K562 (cell line): ENCODE data around the gene MME. TPM values are rescaled to one million over a fixed set of nuclear protein-coding genes. Genes with fewer than 3 reads are reported as not detected.
A peak's percentile ranks its signal among the peaks of the same experiment; 100 is the strongest.

Experiments used
- BRD9 ChIP-seq: fragments of 450-650 bp; IDR thresholded peaks from 2 replicates; pipeline ENCODE4 v1.6.1; 2018; ENCODE audit warnings: low read depth; ENCODE audit not compliant: partially characterized antibody
- CC2D1A ChIP-seq: fragments of 450-650 bp; IDR thresholded peaks from 2 replicates; pipeline ENCODE4 v1.6.1; 2017; ENCODE audit warnings: mild to moderate bottlenecking
- CGGBP1 ChIP-seq: fragments of 250-450 bp; sonication (Bioruptor Pico); IDR thresholded peaks from 2 replicates; pipeline ENCODE4 v1.9.0; 2021; ENCODE audit warnings: mild to moderate bottlenecking
- ESRRB ChIP-seq: fragments of 250-450 bp; sonication (Bioruptor Pico); IDR thresholded peaks from 2 replicates; pipeline ENCODE4 v1.5.0; 2020; ENCODE audit warnings: mild to moderate bottlenecking, moderate library complexity, borderline replicate concordance
- NR2C1 ChIP-seq, 2 experiments: fragments of 450-650 bp; IDR thresholded peaks; 2 replicates each; pipeline ENCODE4 v1.6.1; 2017; ENCODE audit warnings: mild to moderate bottlenecking in 2 of 2, antibody characterized with exemption in 1 of 2, inconsistent platforms in 1 of 2, missing compliant biosample characterization in 1 of 2, missing genetic modification characterization in 1 of 2
- STAT6 ChIP-seq: sonication (generic); formaldehyde crosslinking; IDR thresholded peaks from 2 replicates; pipeline ENCODE4 v1.8.1; 2023; ENCODE audit warnings: mild to moderate bottlenecking, missing genetic modification reagents
- ZBTB1 ChIP-seq: sonication (generic); formaldehyde crosslinking; IDR thresholded peaks from 2 replicates; pipeline ENCODE4 v1.8.1; 2023; ENCODE audit warnings: missing genetic modification reagents, low read depth, mild to moderate bottlenecking, borderline replicate concordance
- ZNF407 ChIP-seq: fragments of 450-650 bp; IDR thresholded peaks from 2 replicates; pipeline ENCODE4 v1.6.1; 2016; ENCODE audit warnings: low read depth
- ZNF639 ChIP-seq, 2 experiments: fragments of 200-800 bp in 1 of 2; sonication (Bioruptor generic) in 1 of 2; sonication (generic) in 1 of 2; formaldehyde crosslinking in 1 of 2; IDR thresholded peaks in 1 of 2; conservative IDR thresholded peaks in 1 of 2; 2 replicates each; pipeline versions ENCODE4 v1.5.0 to v1.6.1; 2016 to 2020; ENCODE audit warnings: missing compliant biosample characterization in 1 of 2, missing genetic modification characterization in 1 of 2, missing genetic modification reagents in 1 of 2
- polyA plus RNA-seq, 8 experiments: library from polyadenylated mRNA; depleted of rRNA in 4 of 8; stranded (reverse) in 5 of 8; unstranded in 3 of 8; fragments of >200 nt; fragmentation: Nextera tagmentation in 2 of 8; fragmentation: Illumina TruSeq in 1 of 8; extraction: Ambion mirVana in 2 of 8; extraction: Trizol in 1 of 8; gene quantifications; 2 replicates each; pipeline versions ENCODE4 v1.2.1 to v1.2.3, GENCODE V29; 2011 to 2014; ENCODE audit warnings: inconsistent platforms in 1 of 8, missing spikeins in 1 of 8
- total RNA-seq, 7 experiments: library from RNA; depleted of rRNA in 6 of 7; stranded (reverse); fragments of >200 nt in 6 of 7; fragmentation: Illumina TruSeq in 2 of 7; extraction: Trizol in 2 of 7; gene quantifications; 2 replicates each; pipeline versions ENCODE4 v1.2.1 to v1.2.3, GENCODE V29; 2011 to 2021; ENCODE audit warnings: low replicate concordance in 1 of 7

The MME gene
- total and polyA plus RNA-seq, 9 of the 15 experiments (the other 6 are each of a cell fraction or from before 2014, with no cell fraction given): 0.80 to 8.6 (median 2.5) TPM

- peak in 1 of 2 experiments; percentile 66; a peak in 2 of 4 replicates for TF ChIP-seq ZNF639 (CRISPR knock-in tag; conservative IDR thresholded peaks at IDR 0.05 in 1 of 2, IDR thresholded peaks at IDR 0.05 in 1 of 2)
- TF ChIP-seq CGGBP1 (CRISPR knock-in tag): no peak
- no peak for TF ChIP-seq ZNF407
- TF ChIP-seq ESRRB (CRISPR knock-in tag): no peak
- peak; percentile 40; the same call in 1 of the 2 replicates for TF ChIP-seq NR2C1 (IDR thresholded peaks at IDR 0.05)
- no peak for TF ChIP-seq NR2C1 (tag; IDR thresholded peaks at IDR 0.05)
- TF ChIP-seq STAT6 (CRISPR knock-in tag): no peak
- TF ChIP-seq ZBTB1 (CRISPR knock-in tag): no peak
- TF ChIP-seq CC2D1A: no peak
- no peak for TF ChIP-seq BRD9
These were observed 42.5 kb upstream of the MME start (continued) for GRCh38 chr3:155037508-155038202.
